ENCODE data around the gene APOL4.
A peak's percentile ranks its signal among the peaks of the same experiment; 100 is the strongest.
"Not testable (repeated sequence)": the region's sequence is repeated elsewhere in the genome, so short reads cannot be mapped to it uniquely, and the experiment has no call there.

Gene APOL4

DNA sequence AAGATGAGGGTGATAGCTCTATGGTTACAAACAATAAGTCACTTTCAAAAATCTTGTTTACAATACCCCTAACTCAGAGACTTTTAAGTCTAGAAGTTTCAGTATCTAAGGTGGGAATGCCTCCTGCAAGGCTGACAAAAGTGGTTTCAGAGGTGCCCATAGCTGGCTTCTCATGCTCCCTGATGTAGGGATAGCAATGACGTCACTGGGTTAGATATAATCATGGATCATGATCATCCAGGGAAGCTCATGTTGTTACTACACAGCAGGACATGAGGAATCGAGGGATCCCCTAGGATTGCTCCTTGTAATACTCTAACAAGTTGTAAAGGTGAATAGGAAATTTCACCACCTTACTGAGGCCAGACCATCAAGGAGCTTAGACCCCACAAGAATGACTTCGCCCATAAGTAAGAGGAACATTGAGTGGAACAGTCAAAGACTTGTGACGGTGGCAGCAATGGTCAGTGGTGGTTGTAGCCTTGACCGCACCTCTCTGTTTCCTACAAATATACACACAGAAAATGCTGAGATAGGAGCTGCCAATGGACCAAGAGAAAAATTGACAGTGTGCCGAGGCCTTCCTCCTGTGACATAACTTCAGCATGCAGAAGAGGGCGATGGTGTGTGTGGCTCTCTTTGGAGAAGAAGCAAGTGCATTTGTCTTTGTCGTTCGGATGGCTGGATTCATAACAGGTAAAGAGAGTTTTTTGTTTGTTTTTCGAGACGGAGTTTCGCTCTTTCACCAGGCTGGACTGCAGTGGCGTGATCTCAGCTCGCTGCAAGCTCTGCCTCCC, 15.6 kb downstream of the APOL4 start:
- no peak for DNase-seq (ENCODE audit: low read depth, low spot score)

DNA sequence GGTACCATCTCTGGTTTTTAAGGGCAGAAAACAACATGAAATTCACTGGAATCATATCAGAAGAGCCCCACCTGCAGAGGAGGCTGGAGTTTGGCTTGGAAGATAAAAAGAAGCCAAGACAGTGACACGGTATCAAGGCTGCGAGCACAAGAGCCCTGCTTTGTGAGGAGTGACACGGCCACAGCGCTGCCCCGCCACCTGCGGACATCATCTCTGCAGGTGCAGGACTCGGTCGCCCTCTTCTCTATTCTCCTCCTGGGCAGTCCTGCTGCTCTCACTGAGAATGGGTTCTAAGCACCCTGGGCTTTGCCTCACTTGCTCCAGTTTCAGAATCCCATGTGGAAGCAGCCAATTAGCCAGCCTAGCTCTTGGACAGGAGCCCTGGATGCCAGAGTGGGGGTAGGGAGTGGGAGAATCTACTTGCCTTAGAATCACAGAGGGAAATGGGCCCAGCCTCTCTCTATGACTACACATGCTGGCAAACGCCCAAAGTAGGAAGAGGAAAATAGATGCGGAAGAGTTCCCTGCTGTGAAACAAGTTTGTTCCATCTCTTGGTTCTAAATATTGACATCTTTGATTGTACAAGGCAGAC, 17.1 kb downstream of the APOL4 start:
- DNase-seq (ENCODE audit: low read depth, low spot score) = peak; percentile 46

DNA sequence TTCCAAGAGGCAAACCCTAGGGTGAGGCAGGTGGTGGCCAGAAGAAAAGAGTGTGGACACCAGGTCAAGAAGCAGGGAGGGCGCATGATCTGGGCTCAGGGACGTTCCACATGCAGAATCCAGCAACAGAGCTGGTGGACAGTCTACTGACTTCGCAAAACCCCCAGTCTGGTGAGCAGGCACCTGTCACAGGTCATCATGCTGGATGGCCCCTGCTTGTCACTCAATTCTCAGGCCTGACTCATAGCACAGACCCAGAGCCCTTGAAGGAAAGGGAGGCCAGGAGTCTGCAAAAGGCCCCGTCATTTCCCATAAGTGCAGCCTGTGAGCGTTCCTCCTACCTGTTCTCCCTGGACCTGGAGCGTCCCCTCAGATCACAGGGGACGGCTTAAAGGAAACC, 18.2 kb downstream of the APOL4 start:
- no peak for DNase-seq (ENCODE audit: low read depth, low spot score)

DNA sequence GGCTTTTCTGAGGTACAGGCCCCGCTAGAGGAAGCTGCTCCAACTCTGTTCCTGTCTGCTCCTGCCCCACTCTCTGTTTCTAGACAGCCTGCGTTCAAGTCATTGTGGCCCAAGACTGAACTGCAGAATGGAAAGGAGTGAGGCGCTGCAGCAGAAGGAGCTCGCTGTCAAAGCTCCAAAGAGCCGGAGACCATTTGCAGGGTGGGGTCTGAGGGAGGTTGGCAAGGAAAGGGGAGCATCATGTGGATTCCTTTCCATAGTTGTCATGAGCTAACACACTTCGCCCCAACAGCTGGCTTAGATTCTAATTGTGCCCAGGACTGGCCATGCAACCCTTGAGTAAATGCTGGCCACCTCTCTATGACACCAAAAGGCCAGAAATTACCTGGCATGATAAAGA, 18.8 kb downstream of the APOL4 start:
- no peak for DNase-seq (ENCODE audit: low read depth, low spot score)

DNA sequence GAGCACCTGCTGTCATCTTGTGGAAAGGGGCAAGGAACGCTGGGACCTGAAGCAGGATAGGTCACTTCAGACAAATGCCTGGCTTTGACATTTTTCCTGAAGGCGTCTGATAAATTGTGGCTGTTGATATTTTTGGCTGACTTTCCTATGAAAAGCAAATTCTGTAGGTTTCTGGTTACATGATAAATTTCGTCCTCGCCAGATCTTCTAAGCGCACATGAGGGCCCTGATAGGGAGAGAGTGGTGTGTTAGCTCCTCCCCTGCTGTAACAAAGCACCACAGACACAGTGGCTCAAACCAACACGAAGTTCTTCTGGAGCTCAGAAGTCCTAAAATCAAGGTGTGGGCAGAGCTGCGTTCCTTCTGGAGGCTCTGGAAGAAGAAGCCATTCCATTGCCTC, 19.6 kb downstream of the APOL4 start:
- no peak for DNase-seq (ENCODE audit: low read depth, low spot score)

DNA sequence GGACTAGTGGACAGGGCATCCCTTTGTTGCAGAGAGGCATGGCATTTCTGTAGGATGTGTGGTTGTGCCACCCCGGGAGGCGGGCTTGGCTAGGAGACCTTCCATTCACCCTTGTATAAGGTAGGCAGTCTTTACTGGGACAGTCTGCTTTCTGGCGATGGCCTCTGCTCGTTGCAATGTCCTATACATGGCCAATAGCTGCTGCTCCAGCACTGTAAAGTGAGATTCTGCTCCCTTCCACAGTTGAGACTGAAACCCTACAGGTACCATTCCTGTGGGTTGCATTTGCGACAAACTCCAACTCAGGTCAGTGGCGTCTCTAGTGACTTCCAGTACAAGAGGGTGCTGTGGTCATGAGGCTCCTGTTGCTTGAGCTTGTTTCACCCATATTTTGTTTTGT, 20.7 kb downstream of the APOL4 start:
- DNase-seq (ENCODE audit: low read depth, low spot score) = no peak

GRCh38 chr22:36180038-36180880, 21.4 kb downstream of the APOL4 start:
- peak; percentile 70 for DNase-seq (ENCODE audit: low read depth, low spot score)

GRCh38 chr22:36177160-36177559, 24.4 kb downstream of the APOL4 start:
- peak; percentile 26 for DNase-seq (ENCODE audit: low read depth, low spot score)

DNA sequence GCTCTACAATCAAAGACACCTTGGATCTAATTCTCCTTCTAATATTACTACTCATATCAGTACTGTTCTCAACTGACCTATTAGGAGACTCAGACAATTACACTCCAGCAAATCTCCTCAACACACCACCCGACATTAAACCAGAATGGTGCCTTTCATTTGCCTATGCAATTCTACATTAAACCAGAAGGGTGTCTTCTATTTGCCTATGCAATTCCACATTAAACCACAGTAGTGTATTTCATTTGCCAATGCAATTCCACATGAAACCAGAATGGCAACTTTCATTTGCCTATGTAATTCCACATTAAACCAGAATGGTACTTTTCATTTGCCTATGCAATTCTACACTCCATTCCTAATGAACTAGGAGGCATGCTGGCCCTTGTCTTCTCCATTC, 25.7 kb downstream of the APOL4 start:
- no peak for DNase-seq (ENCODE audit: low read depth, low spot score)

GRCh38 chr22:36171941-36172340, 29.7 kb downstream of the APOL4 start:
- DNase-seq (ENCODE audit: low read depth, low spot score) = no peak

GRCh38 chr22:36166518-36167220, 34.9 kb downstream of the APOL4 start:
- no peak for DNase-seq (ENCODE audit: low read depth, low spot score)

DNA sequence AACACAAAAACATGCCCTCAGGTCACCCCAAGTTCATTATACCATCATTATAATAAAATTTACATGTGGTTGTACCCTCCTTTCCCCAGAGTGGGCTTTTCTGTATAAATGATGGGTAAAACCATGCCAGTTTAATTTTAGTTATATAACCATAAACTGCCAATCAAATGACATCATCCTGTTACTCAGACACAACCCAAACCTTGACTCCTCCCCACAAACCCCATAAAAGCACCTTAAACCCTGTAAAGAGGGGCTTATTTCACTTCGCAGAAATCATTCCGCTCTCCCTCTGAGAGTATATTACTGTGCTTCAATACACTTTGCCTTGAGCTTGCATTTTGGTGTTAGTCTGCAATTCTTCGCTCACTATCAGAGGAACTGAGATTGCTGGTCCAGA, 35.5 kb downstream of the APOL4 start:
- DNase-seq (ENCODE audit: low read depth, low spot score) = no peak

DNA sequence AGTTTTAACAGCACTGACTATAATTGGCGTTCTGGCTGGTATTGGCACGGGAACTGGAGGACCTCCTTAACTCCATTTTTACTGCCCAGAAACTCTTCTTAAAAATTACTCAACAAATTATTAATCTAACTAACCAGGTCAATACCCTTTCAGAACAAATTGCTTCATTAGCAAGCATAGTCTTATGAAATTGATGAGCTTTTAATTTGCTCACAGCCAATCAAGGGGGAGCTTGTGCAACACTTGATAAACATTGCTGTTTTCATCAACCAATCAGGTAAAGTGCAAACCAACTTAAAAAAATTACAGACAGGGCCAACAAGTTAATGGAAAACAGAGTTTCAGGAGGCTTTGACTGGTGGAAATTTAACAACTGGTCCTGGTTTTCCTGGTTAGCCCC, 36.5 kb downstream of the APOL4 start:
- DNase-seq (ENCODE audit: low read depth, low spot score) = no peak

DNA sequence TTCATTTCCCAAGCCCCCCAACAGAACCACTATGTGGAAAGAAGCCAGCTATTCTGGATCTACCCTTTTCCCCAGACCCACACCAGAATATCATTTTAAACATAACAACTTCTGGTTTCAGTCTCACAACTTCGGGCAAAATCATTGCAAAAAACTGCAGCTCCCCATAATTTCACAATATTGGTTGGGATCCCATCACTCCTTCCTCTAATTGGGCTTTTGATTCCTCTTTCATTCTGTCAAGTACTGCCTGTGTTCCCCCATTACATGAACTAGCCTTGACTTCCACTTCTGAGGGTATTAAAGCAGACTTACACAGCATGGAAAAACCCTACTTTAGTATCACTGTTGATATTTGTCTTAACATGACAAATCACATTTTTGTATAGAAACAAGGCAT, 37.0 kb downstream of the APOL4 start:
- no peak for DNase-seq (ENCODE audit: low read depth, low spot score)

GRCh38 chr22:36163497-36163896, 38.1 kb downstream of the APOL4 start:
- no peak for DNase-seq (ENCODE audit: low read depth, low spot score)

DNA sequence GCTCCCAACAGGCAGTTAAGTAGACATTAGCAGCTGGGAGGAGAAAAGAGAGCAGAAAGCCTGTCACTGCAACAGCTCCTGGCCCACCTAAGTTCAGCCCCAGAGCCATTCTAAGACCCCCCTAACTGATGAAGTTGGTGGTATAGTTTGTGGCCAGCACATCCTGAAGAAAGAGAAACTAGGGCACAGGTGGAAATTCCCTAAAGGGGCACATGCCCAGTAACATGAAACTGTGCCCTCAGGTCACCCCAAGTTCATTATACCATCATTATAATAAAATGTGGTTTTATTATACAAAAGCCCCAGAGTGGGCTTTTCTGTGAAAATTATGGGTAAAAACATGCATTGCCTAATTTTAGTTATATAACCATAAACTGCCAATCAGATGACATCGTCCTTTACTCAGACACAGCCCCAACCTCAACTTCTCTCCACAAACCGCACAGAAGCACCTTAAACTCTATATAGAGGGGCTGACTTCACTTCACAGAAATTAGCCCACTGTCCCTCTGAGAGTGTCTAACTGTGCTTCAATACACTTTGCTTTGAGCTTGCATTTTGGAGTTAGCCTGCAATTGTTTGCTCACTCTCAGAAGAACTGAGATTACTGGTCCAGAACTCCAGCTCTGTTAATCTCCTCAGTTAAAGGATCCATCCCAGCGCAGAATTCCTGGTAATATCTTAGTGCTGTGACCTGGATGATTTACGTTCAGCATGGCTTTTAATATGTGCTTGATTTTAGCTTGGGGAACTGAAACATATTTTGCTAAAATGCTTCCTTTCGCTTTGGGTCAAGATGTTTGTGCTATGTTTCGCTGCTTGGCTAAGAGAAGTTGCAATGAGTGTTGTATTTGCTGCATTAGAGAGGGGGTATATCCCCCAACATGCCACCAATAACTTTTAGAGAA, 39.2 kb downstream of the APOL4 start:
- no peak for DNase-seq (ENCODE audit: low read depth, low spot score)

- not testable (repeated sequence) for DNase-seq (ENCODE audit: low read depth, low spot score)
Measured at GRCh38 chr22:36161793-36162126, 39.8 kb downstream of the APOL4 start.

- DNase-seq (ENCODE audit: low read depth, low spot score) = peak; percentile 49
Measured at GRCh38 chr22:36160499-36160942, 41.1 kb downstream of the APOL4 start, which contains the start of gene APOL3. TSS of gene APOL3 (minus strand) at chr22:36160755. CDS start at chr22:36149055, 11,700 bp downstream.

GRCh38 chr22:36156515-36157419, 44.8 kb downstream of the APOL4 start:
- peak; percentile 83 for DNase-seq (ENCODE audit: low read depth, low spot score)

DNA sequence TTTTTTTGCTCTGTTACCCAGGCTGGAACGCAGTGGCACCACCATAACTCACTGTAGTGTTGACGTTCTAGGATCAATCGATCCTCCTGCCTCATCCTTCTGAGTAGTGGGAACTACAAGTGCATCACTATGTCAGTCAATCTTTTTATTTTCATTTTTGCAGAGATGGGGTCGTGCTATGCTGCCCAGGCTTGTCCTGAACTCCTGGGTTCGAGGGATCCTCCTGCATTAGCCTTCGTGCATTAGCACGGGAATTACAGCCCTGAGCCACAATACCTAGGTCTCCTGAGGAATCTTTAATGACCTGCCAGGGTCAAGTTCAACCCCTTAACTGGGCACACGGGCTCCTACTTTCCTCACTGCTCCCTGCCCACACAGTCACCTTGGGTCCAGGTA, 45.5 kb downstream of the APOL4 start:
- no peak for DNase-seq (ENCODE audit: low read depth, low spot score)
